Dedifferentiated amniotic fluid mesenchymal stem cell (primary cell): ENCODE data around the gene CNIH1.
"Not testable (repeated sequence)": the region's sequence is repeated elsewhere in the genome, so short reads cannot be mapped to it uniquely, and the experiment has no call there.

ENCODE experiments used
- DNase-seq: peaks from one replicate; pipeline ENCODE4 v3.0.0-alpha.2; 2016; ENCODE audit errors: extremely low spot score

The CNIH1 gene

GRCh38 chr14:54467280-54467679 lies 26.1 kb upstream of the CNIH1 start:
- DNase-seq: no peak

DNA sequence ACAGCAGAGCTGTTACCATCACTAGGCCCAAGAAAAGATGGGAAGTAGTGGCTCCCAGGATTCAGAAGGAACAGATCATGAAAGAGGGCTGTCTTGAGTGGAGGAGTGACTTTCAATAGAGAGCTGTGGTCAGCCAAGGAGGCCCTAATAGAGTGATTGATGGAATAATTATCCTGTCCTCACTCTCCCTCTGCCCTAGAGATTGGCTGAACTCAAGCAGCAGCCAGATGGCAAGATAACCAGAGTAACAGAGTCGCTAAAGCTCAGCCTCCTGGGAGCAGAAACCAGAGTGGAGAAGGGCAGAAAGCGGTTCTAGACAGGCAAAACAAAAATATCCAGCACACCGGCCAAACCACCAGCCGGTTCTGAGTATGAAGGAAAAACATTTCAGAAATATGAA lies 24.5 kb upstream of the CNIH1 start:
- no peak for DNase-seq

GRCh38 chr14:54462048-54462447 lies 20.9 kb upstream of the CNIH1 start:
- no peak for DNase-seq

- no peak for DNase-seq
These were observed 17.9 kb upstream of the CNIH1 start for GRCh38 chr14:54459106-54459505.

GRCh38 chr14:54458536-54458935 lies 17.4 kb upstream of the CNIH1 start:
- DNase-seq: not testable (repeated sequence)

- DNase-seq: no peak
These were observed 16.4 kb upstream of the CNIH1 start for GRCh38 chr14:54457609-54457996.

DNA sequence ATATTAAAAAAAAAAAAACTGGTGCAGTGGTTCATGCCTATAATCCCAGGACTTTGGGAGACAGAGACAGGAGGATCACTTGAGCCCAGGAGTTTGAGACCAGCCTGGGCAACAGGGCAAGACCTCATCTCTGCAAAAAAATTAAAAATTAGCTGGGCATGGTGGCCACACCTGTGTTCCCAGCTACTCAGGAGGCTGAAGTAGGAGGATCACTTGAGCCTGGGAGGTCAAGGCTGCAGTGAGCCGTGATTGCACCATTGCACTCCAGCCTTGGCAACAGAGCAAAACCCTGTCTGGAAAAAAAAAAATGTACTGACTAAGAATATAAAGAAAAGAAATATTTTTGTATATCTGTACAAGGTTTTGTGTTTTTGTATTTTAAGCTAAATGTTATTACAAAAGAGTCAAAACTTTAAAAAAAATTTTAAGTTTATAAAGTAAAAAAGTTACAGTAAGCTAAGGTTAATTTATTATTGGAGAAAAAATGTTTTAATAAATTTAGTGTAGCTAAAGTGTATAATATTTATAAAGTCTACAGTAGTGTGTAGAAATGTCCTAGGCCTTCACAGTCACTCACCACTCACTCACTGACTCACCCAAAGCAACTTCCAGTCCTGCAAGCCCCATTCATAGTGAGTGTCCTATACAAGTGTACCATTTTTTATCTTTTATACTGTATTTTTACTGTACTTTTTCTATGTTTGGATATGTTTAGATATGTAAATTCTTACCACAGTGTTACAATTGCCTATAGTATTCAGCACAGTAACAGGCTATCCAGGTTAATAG lies 15.8 kb upstream of the CNIH1 start:
- not testable (repeated sequence) for DNase-seq

DNA sequence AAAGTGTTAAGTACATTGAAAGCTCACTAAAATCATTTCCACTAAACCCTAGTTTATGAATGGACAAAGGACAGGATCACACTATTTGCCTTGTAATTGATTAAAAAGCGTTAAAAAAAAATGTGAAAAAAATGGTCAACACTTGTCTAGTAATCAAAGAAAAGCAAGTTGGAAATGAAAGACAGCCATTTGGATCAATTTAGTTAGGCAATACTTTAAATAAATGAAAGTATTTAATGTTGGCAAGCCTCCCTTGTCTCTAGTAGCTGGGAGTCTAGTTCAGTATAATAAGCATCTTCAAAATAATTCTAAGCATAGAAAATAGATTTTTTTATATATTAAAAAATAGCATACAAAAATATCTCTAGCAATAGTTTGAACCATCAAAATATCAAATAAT lies 14.2 kb upstream of the CNIH1 start:
- DNase-seq: no peak

- DNase-seq: not testable (repeated sequence)
These were observed 12.8 kb upstream of the CNIH1 start for GRCh38 chr14:54453990-54454389.

GRCh38 chr14:54453252-54453651 lies 12.1 kb upstream of the CNIH1 start:
- no peak for DNase-seq

DNA sequence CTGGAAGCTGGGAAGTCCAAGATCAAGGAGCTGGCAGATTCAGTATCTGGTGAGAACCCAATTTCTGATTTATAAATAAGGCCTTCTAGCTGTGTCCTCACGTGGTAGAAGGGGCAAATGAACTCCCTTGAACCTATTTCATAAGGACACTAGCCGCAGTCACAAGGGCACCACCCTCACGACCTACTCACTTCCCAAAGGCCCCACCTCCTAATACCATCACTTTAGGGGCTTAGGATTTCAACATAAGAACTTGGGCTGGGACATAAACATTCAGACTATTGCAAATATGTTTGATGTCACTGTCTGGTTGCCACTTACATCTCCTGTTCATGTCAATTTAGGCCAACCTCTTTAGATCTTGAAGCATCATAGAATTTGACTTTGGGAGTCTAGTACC lies 10.8 kb upstream of the CNIH1 start:
- DNase-seq: no peak

- no peak for DNase-seq
These were observed 10.0 kb upstream of the CNIH1 start for GRCh38 chr14:54451121-54451601.

- DNase-seq: peak; percentile 24
These were observed 9.4 kb upstream of the CNIH1 start for GRCh38 chr14:54450535-54450934.

- no peak for DNase-seq
These were observed 6.1 kb upstream of the CNIH1 start for GRCh38 chr14:54447231-54447692.

DNA sequence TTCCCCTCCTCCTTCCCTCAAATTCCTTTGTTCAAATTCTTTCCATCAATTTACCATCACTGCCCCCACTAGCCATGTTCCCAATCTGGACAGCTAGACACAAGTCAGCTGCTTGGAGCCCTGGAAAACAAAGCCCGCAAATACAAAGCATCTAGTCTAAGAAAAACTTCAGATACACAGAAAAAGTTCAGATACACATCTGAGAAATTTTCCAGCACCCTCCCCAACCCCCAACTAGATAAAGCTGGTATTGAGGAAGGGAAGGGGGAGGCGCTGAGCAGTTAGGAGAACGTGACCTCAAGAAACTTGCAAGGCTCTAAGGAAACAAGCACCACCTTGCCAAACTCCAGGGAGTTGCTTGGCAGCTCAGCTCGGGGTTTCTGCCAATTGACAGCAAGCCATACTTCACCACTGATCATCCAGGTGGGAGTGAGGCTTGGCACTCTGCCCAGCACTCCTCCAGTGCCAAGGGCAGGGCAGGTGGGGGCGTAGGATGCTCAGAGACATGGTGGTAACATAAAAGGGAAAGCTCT lies 5.1 kb upstream of the CNIH1 start:
- DNase-seq: no peak

- DNase-seq: peak; percentile 53
These were observed 3.5 kb upstream of the CNIH1 start for GRCh38 chr14:54444681-54445080.

DNA sequence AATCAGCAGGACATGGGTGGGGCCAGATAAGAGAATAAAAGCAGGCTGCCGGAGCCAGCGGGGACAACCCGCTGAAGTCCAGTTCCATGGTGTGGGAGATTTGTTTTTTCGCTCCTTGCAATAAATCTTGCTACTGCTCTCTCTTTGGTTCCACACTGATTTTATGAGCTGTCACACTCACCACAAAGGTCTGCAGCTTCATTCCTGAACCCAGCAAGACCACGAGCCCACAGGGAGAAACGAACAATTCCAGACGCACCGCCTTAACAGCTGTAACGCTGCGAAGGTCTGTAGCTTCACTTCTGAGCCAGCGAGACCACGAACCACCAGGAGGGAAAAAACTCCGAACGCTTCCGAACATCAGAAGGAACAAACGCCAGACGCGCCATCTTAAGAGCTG lies 2.8 kb upstream of the CNIH1 start:
- no peak for DNase-seq

DNA sequence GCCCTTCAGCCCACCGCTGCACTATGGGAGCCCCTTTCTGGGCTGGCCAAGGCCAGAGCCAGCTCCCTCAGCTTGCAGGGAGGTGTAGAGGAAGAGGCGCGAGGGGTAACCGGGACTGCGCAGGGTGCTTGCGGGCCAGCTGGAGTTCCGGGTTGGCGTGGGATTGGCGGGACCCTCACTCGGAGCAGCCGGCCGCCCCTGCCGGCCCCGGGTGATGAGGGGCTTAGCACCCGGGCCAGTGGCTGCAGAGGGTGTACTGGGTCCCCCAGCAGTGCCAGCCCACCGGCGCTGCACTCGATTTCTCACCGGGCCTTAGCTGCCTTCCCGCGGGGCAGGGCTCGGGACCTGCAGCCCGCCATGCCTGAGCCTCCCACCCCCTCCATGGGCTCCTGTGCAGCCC lies 1.8 kb upstream of the CNIH1 start:
- DNase-seq: not testable (repeated sequence)

DNA sequence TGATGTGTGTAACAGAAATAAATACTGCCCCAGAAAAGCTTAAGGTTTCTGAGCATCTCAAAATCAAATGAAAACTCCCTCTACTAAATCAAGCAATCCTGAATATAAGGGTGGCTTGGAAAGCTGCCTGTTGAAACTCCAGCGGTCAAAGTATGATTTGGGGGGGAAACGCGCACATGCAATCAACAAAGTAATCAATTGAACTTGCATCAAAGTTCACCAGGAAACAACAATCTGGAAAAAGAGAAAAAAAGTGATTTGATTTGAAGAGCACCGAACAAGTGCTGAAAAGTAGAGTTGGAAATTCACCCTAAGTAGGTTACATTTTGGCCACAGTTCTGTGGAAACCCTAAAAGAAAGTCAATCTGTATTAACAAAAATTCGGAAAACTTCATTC lies 700 bp downstream of the CNIH1 start:
- DNase-seq: no peak

DNA sequence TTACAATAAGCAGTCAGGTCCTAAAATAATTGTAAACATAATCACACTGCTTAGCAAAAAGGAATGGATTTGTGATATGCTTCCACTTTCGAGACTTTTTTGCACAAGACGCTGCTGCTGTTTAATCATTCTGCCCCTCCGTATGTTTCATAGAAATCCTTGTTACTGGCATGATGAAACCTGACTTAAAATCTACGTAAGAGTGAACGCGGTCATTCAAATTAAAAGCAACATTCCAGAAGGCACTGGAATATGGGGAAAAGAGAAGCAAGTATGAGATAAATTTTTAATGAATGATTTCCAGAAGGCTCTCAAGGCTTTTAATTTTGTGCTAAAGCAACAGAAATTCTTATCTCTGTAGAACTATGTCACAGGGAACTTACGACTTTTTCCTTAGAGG lies 1.1 kb downstream of the CNIH1 start:
- DNase-seq: peak; percentile 54

GRCh38 chr14:54438703-54439102 lies 2.5 kb downstream of the CNIH1 start:
- DNase-seq: no peak

- not testable (repeated sequence) for DNase-seq
These were observed 3.2 kb downstream of the CNIH1 start for GRCh38 chr14:54437954-54438353.

GRCh38 chr14:54435500-54435981 lies 5.6 kb downstream of the CNIH1 start:
- DNase-seq: peak; percentile 29
